Ascending aorta (tissue), 2 donors: ENCODE measurements around the gene PTPRA. TPM values are rescaled to one million over a fixed set of nuclear protein-coding genes. Genes with fewer than 3 reads are reported as not detected.

Experiments
- DNase-seq, 2 donors: peaks; one replicate each; pipeline ENCODE4 v3.0.0-alpha.2; 2019; ENCODE audit warnings: low spot score in 2 of 2
- H3K27ac ChIP-seq, 2 donors: fragments of 200-600 bp; sonication (generic); one replicate each; pipeline ENCODE4 v1.5.1; 2016 to 2017; ENCODE audit warnings: mild to moderate bottlenecking in 1 of 2
- H3K27me3 ChIP-seq: fragments of 200-600 bp; sonication (generic); one replicate; pipeline ENCODE4 v1.5.1; 2017
- H3K36me3 ChIP-seq, 2 donors: fragments of 200-600 bp; sonication (generic); one replicate each; pipeline ENCODE4 v1.5.1; 2016
- H3K4me1 ChIP-seq, 2 donors: fragments of 200-600 bp; sonication (generic); one replicate each; pipeline ENCODE4 v1.5.1; 2016 to 2017; ENCODE audit warnings: mild to moderate bottlenecking in 1 of 2
- H3K4me3 ChIP-seq, 2 donors: fragments of 200-600 bp; sonication (generic); one replicate each; pipeline ENCODE4 v1.5.1; 2016 to 2017; ENCODE audit warnings: mild to moderate bottlenecking in 1 of 2
- H3K9me3 ChIP-seq, 2 donors: fragments of 200-600 bp; sonication (generic); one replicate each; pipeline ENCODE4 v1.5.1; 2016
- CTCF ChIP-seq, 3 experiments: fragments of 200-600 bp in 2 of 3; fragments of 450-650 bp in 1 of 3; sonication (generic) in 2 of 3; IDR thresholded peaks; one replicate each; pipeline ENCODE4 v1.5.1; 2016 to 2019; ENCODE audit warnings: antibody characterized with exemption in 3 of 3, mild to moderate bottlenecking in 1 of 3, moderate library complexity in 1 of 3
- intact Hi-C: fragments of 100-400 bp; cut with DNase I; formaldehyde crosslinking; loops from one replicate; pipeline ENCODE4 v1.15.1; 2023
- total RNA-seq: library from RNA; depleted of rRNA; stranded (reverse); fragments of >200 nt; gene quantifications from one replicate; pipeline ENCODE4 v1.1.0, GENCODE V29; 2016

The PTPRA gene
- total RNA-seq, 1 donor from 2014 or later = 24.2 TPM

- H3K9me3 ChIP-seq = no peaks in the 10 kb centered on the region
- no peak for TF ChIP-seq CTCF (IDR thresholded peaks at IDR 0.05)
- intact Hi-C loops = no loop called here
- H3K27me3 ChIP-seq = no peaks in the 10 kb centered on the region
- H3K4me3 ChIP-seq = no peak overlapping the region
- DNase-seq = no peak
- H3K36me3 ChIP-seq = peaks cover 30 to 58% of the 10 kb centered on the region in 2 donors
- no peak overlapping the region for H3K27ac ChIP-seq
- H3K4me1 ChIP-seq = no peaks in the 10 kb centered on the region
Measured at GRCh38 chr20:2984956-2985661, 111.8 kb downstream of the PTPRA start.

DNA sequence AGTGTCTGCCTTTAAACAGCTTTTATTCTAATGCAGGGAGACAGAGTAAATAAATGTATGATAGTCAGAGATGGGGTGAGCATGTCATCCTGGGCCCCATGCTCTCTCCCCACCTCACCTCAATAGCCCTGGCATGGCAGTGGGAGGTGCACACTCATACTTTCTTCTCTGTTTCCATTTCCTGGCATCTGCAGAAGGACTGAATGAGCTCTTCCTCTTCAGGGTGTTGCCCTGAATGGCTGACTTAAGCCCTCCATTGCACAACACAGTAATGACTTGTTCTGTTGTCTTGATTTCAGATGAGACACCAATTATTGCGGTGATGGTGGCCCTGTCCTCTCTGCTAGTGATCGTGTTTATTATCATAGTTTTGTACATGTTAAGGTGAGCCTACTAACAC, 113.2 kb downstream of the PTPRA start:
- DNase-seq = no peak
- H3K27ac ChIP-seq = no peak overlapping the region
- peaks cover 43 to 71% of the 10 kb centered on the region in 2 donors for H3K36me3 ChIP-seq
- H3K9me3 ChIP-seq = no peaks in the 10 kb centered on the region
- H3K27me3 ChIP-seq = no peaks in the 10 kb centered on the region
- no peak for TF ChIP-seq CTCF (IDR thresholded peaks at IDR 0.05)
- H3K4me3 ChIP-seq = no peak overlapping the region
- intact Hi-C loops = no loop called here
- H3K4me1 ChIP-seq = no peaks in the 10 kb centered on the region

- Histone ChIP-seq H3K36me3 (peaks cover 54 to 85% of the 10 kb centered on the region in 2 donors), H3K9me3 (no peaks in the 10 kb centered on the region)
- no peak for TF ChIP-seq CTCF (IDR thresholded peaks at IDR 0.05)
Measured at GRCh38 chr20:2987861-2988260, 114.6 kb downstream of the PTPRA start.

GRCh38 chr20:2991532-2991931, 118.3 kb downstream of the PTPRA start:
- Histone ChIP-seq H3K27ac (no peak overlapping the region), H3K27me3 (no peaks in the 10 kb centered on the region), H3K9me3 (no peaks in the 10 kb centered on the region), H3K4me1 (no peaks in the 10 kb centered on the region), H3K36me3 (peaks cover 69 to 91% of the 10 kb centered on the region in 2 donors), H3K4me3 (no peak overlapping the region)
- no peak for TF ChIP-seq CTCF (IDR thresholded peaks at IDR 0.05)
- DNase-seq = no peak
- intact Hi-C loops = no loop called here

More at GRCh38 chr20:2987861-2988260, 114.6 kb downstream of the PTPRA start:
- no peaks in the 10 kb centered on the region for H3K27me3 ChIP-seq
- H3K27ac ChIP-seq = no peak overlapping the region
- no peak for DNase-seq
- H3K4me3 ChIP-seq = no peak overlapping the region
- H3K4me1 ChIP-seq = no peaks in the 10 kb centered on the region
- intact Hi-C loops = no loop called here

- no peak for TF ChIP-seq CTCF (IDR thresholded peaks at IDR 0.05)
- no peak overlapping the region for H3K27ac ChIP-seq
- intact Hi-C loops = no loop called here
- H3K36me3 ChIP-seq = peaks cover 57 to 74% of the 10 kb centered on the region in 2 donors
- H3K27me3 ChIP-seq = no peaks in the 10 kb centered on the region
- H3K4me3 ChIP-seq = no peak overlapping the region
- no peak for DNase-seq
- H3K4me1 ChIP-seq = no peaks in the 10 kb centered on the region
- H3K9me3 ChIP-seq = no peaks in the 10 kb centered on the region
Measured at GRCh38 chr20:2993250-2993649, 120.0 kb downstream of the PTPRA start.
